Body of pancreas (tissue), 4 donors: ENCODE measurements around the gene PTPRM. TPM values are rescaled to one million over a fixed set of nuclear protein-coding genes. Genes with fewer than 3 reads are reported as not detected.

ENCODE experiments used
- ATAC-seq: fragments of 150-250 bp; one replicate; pipeline ENCODE4 v1.9.1; 2016
- DNase-seq, 4 donors: peaks; one replicate each; pipeline ENCODE4 v3.0.0-alpha.2; 2019
- H3K27ac ChIP-seq, 4 donors: fragments of 200-600 bp; sonication (generic); 1 replicate in 3 of 4; 2 replicates in 1 of 4; pipeline versions ENCODE4 v1.5.1 to v1.6.1; 2016 to 2019; ENCODE audit warnings: mild to moderate bottlenecking in 1 of 4, mixed read lengths in 1 of 4, moderate library complexity in 1 of 4
- H3K27me3 ChIP-seq, 2 donors: fragments of 200-600 bp; sonication (generic); one replicate each; pipeline ENCODE4 v1.6.0; 2016; ENCODE audit warnings: mild to moderate bottlenecking in 1 of 2
- H3K36me3 ChIP-seq, 2 donors: fragments of 200-600 bp; sonication (generic); replicated peaks in 1 of 2; 2 replicates each; pipeline ENCODE4 v1.5.1; 2016; ENCODE audit warnings: low read depth in 2 of 2; ENCODE audit not compliant: insufficient read depth in 1 of 2
- H3K4me1 ChIP-seq: fragments of 200-600 bp; sonication (generic); one replicate; pipeline ENCODE4 v1.6.0; 2016
- H3K4me3 ChIP-seq, 2 donors: fragments of 200-600 bp; sonication (generic); 1 replicate in 1 of 2; 2 replicates in 1 of 2; pipeline ENCODE4 v1.5.1; 2016 to 2019
- H3K9me3 ChIP-seq, 3 donors: fragments of 200-600 bp; sonication (generic); 1 replicate in 2 of 3; 2 replicates in 1 of 3; pipeline ENCODE4 v1.5.1; 2016
- CTCF ChIP-seq, 7 experiments: fragments of 450-650 bp in 4 of 7; fragments of 200-600 bp in 3 of 7; sonication (generic) in 3 of 7; IDR thresholded peaks; one replicate each; pipeline ENCODE4 v1.5.1; 2016 to 2019; ENCODE audit warnings: antibody characterized with exemption in 7 of 7
- POLR2A ChIP-seq, 3 donors: fragments of 450-650 bp; IDR thresholded peaks; one replicate each; pipeline ENCODE4 v1.6.1; 2016; ENCODE audit warnings: antibody characterized with exemption in 3 of 3, mild to moderate bottlenecking in 2 of 3
- WGBS, 2 donors: methylation state at CpG; one replicate each; pipeline ENCODE4 v1.1.5; 2017; 5-methylcytosine and 5-hydroxymethylcytosine counted together
- intact Hi-C: fragments of 100-400 bp; cut with DNase I; formaldehyde crosslinking; loops from one replicate; pipeline ENCODE4 v1.15.1; 2023
- total RNA-seq, 2 donors: library from RNA; depleted of rRNA; stranded (reverse); fragments of >200 nt; gene quantifications; one replicate each; pipeline ENCODE4 v1.1.0, GENCODE V29; 2016

The PTPRM gene
- total RNA-seq, 2 donors from 2014 or later = 38.2 to 48.0 TPM

DNA sequence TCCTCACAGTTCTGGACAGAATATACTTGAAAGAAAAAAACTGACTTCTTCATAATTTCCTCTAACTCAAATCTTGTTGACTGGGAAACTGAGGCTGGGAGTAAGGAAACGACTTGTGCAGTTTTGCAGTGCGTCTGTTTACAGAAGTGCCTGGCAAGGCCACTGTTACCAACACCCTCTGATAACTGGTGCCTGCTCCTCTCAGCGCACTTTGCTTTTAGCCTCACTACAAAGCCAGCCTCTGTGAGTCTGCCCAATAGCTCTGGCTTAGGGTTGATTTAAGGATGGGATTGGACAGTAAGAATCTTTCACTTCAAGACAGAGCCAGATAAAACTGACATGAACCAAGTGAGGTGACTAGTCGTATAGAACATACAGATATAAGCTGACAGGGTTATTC lies 410.8 kb downstream of the PTPRM start:
- 71 to 88% methylated on average over 4 of the region's 4 CpGs for WGBS, 2 donors
- Histone ChIP-seq H3K4me1 (peaks cover 11% of the 10 kb centered on the region), H3K9me3 (no peaks in the 10 kb centered on the region), H3K4me3 (no peak overlapping the region), H3K36me3 (no peaks in the 10 kb centered on the region), H3K27ac (no peak overlapping the region), H3K27me3 (no peaks in the 10 kb centered on the region)
- intact Hi-C loops = no loop called here
- ATAC-seq (no peak), DNase-seq (no peak)
- no peak for TF ChIP-seq CTCF (IDR thresholded peaks at IDR 0.05)
- no peak for TF ChIP-seq POLR2A (IDR thresholded peaks at IDR 0.05)

DNA sequence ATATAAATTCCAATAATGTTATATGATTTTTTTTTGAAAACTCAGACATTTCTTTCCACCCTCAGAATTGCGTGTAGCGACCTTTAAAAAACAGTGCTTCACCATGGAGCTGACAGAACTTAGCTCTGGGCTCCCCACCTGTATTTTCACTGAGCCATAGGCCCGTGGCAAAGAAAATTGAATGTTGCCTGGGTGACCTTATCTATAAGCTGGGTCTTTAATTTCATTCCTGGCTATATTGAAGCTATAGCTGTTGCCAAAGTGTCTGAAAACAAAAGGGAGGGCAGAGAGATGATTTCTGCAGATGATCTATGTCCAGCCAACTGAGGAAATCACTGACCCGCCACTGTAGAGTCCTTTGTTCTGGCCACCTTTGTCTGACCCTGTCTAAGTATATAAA lies 411.7 kb downstream of the PTPRM start:
- no peak overlapping the region for H3K27ac ChIP-seq
- DNase-seq (no peak), ATAC-seq (no peak)
- intact Hi-C loops = no loop called here
- TF ChIP-seq POLR2A (IDR thresholded peaks at IDR 0.05) = no peak
- no peak for TF ChIP-seq CTCF (IDR thresholded peaks at IDR 0.05)
- H3K36me3 ChIP-seq = no peaks in the 10 kb centered on the region
- no peaks in the 10 kb centered on the region for H3K27me3 ChIP-seq
- WGBS, 2 donors = 93 to 97% methylated on average over 4 of the region's 4 CpGs
- peaks cover 11% of the 10 kb centered on the region for H3K4me1 ChIP-seq
- no peaks in the 10 kb centered on the region for H3K9me3 ChIP-seq
- H3K4me3 ChIP-seq = no peak overlapping the region

DNA sequence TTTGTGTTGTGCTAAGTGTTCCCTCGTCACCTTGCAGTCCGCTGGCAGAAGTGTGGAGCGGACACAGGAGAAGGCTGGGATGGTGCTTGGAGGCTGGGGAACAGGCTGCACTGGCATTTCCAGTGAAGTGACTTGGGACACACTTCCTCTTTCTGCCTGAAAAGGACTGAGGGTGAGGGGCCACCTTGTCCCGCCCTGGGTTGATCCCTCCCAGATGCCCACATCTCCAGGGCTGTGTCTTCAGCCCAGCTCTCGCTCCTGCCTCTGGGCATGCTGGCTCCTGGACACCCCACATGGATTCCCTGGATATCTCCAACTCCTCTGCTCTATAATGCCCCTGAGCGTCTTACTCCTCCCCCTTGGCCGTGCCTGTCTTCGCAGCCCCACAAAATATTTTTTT lies 412.6 kb downstream of the PTPRM start:
- no peak for ATAC-seq
- intact Hi-C loops = no loop called here
- H3K36me3 ChIP-seq = no peaks in the 10 kb centered on the region
- no peak for DNase-seq
- peaks cover 4% of the 10 kb centered on the region for H3K4me1 ChIP-seq
- H3K9me3 ChIP-seq = no peaks in the 10 kb centered on the region
- no peaks in the 10 kb centered on the region for H3K27me3 ChIP-seq
- no peak for TF ChIP-seq CTCF (IDR thresholded peaks at IDR 0.05)
- H3K27ac ChIP-seq = no peak overlapping the region
- WGBS, 2 donors = 93 to 97% methylated on average over 8 of the region's 8 CpGs
- no peak overlapping the region for H3K4me3 ChIP-seq

- intact Hi-C loops = no loop called here
- 95% methylated on average over 3 of the region's 3 CpGs for WGBS, 2 donors
- TF ChIP-seq POLR2A (IDR thresholded peaks at IDR 0.05) (no peak), CTCF (IDR thresholded peaks at IDR 0.05) (no peak)
- no peak overlapping the region for H3K4me3 ChIP-seq
- no peaks in the 10 kb centered on the region for H3K27me3 ChIP-seq
- ATAC-seq = no peak
- no peak overlapping the region for H3K27ac ChIP-seq
- H3K36me3 ChIP-seq = no peaks in the 10 kb centered on the region
- H3K4me1 ChIP-seq = no peaks in the 10 kb centered on the region
- no peaks in the 10 kb centered on the region for H3K9me3 ChIP-seq
- no peak for DNase-seq
These were observed 413.0 kb downstream of the PTPRM start for GRCh38 chr18:7980136-7980535.

DNA sequence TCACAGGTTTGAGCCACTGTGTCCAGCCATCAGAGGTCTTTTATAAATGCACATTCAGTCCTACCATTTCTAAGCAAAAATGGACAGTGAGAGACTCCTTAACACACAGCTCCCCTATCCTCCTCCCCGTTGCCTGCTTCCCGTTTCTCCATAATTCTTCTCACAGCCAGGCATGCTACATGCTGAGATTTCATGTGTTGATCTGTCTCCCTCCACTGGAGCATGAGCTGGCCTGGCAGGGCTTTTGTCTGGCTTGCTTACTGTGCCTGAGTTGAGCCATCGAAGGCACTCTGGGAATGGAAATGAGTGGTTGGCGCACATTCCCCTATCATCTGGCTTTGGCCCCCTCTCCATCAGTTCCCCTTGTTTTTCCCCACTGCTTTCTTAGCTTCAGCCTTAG lies 413.5 kb downstream of the PTPRM start:
- Histone ChIP-seq H3K27me3 (no peaks in the 10 kb centered on the region), H3K9me3 (no peaks in the 10 kb centered on the region), H3K27ac (no peak overlapping the region), H3K36me3 (no peaks in the 10 kb centered on the region), H3K4me1 (no peaks in the 10 kb centered on the region), H3K4me3 (no peak overlapping the region)
- intact Hi-C loops = no loop called here
- ATAC-seq (no peak), DNase-seq (no peak)
- WGBS, 2 donors = 91 to 93% methylated on average over 4 of the region's 4 CpGs
- no peak for TF ChIP-seq POLR2A (IDR thresholded peaks at IDR 0.05)
- TF ChIP-seq CTCF (IDR thresholded peaks at IDR 0.05) = no peak
